GM18873 (cell line): ENCODE data around the gene SERPINA5.
"Not testable (repeated sequence)": the region's sequence is repeated elsewhere in the genome, so short reads cannot be mapped to it uniquely, and the experiment has no call there.

Experiments used
- ATAC-seq: cut with Tn5 transposase; IDR thresholded peaks from one replicate; pipeline ENCODE4 v1.9.1; 2021; ENCODE audit warnings: mild to moderate bottlenecking, moderate library complexity, moderate number of reproducible peaks; ENCODE audit not compliant: unreplicated experiment, low FRiP score

Gene SERPINA5

GRCh38 chr14:94573475-94574277 lies 7.5 kb upstream of the SERPINA5 start:
- ATAC-seq, result no peak

- no peak for ATAC-seq
Observed at GRCh38 chr14:94574336-94574735, 6.9 kb upstream of the SERPINA5 start.

- no peak for ATAC-seq
Observed at GRCh38 chr14:94575730-94576585, 5.3 kb upstream of the SERPINA5 start.

- not testable (repeated sequence) for ATAC-seq
Observed at GRCh38 chr14:94577472-94577871, 3.8 kb upstream of the SERPINA5 start.

GRCh38 chr14:94578712-94579111 lies 2.5 kb upstream of the SERPINA5 start:
- ATAC-seq, result no peak

- ATAC-seq, result no peak
Observed at GRCh38 chr14:94582199-94582750, 1.0 kb downstream of the SERPINA5 start.

DNA sequence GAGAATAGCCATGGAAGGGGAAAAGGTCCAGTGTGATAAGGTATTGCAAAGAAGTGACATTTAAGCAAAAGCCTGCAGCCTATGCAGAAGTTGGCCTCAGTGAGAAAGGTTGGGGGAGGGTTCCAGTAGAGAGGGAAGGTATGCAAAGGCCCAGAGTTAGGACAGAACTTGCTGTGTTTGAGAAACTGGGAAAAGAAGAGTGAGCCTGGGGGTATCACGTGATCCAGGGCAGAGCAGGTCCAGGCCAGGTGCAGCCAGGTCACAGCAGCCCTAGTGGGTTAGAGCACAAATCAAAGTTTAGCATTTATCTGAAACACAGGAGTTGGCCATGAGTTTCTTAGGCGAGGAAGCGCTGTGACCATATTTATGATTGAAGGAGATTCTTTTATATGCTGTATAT lies 1.6 kb downstream of the SERPINA5 start:
- no peak for ATAC-seq

DNA sequence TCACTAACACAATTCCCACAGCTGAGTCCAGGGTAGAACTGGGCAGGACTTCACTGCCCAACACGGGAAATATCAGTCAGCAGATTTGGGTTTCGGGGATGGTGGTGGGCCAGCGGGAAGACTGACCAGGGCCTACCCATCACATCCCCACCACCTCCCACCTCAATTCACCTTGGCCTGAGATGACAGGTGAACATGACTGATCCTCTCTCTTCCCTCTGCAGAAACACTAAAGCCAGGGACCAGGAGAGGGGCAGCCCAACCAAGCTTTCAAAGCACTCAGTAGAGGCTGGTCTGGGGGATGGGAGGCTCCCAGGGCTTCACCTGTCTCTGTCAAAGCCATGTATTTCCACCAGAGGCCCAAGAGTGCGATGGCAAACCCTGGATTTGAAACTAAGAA lies 2.3 kb downstream of the SERPINA5 start:
- no peak for ATAC-seq

GRCh38 chr14:94584591-94585280 lies 3.5 kb downstream of the SERPINA5 start:
- ATAC-seq, result no peak

DNA sequence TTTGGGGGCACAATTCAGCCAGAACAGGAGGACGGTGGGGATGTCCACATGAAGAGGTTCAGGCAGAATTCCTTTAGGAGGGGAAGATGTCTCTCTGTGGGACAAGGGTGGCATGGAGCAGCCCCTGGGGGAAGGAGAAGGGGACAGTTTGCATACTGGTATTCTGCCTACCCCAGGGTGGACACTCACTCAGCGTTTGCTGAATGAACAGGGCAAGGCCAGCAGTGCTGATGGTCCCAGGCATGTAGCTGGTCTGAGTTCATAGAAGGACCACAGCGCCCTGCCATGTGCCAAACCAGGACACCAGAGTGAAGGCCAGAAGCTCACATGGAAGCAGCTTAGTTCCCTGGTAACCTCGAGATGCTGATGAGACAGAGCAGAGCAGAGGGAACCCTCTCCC lies 5.4 kb downstream of the SERPINA5 start:
- ATAC-seq, result no peak

GRCh38 chr14:94588311-94588710 lies 7.1 kb downstream of the SERPINA5 start:
- ATAC-seq, result no peak

- ATAC-seq, result no peak
Observed at GRCh38 chr14:94591073-94591472, 9.8 kb downstream of the SERPINA5 start.

- ATAC-seq, result no peak
Observed at GRCh38 chr14:94591871-94592270, 10.6 kb downstream of the SERPINA5 start.

- no peak for ATAC-seq
Observed at GRCh38 chr14:94592457-94592856, 11.2 kb downstream of the SERPINA5 start.

DNA sequence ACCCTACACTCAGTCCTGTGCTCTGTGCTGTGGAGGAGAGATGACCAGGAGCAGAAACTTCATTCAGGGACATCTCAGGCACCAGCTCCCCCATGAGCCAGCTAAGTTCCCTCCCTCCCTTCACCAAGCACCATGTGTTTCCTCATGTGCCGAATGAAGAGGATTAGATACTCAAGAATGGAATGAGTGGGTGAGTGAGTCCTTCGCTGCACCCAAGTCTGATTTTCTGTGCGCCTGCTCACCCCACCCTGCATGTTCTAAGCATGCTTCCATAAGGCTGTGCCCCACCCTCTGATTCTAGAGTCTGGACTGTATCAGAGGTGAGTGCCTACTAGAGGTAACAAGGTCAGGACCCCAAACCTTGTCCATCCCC lies 12.1 kb downstream of the SERPINA5 start:
- ATAC-seq, result no peak

- no peak for ATAC-seq
Observed at GRCh38 chr14:94593749-94594431, 12.7 kb downstream of the SERPINA5 start.

- ATAC-seq, result no peak
Observed at GRCh38 chr14:94594441-94594840, 13.2 kb downstream of the SERPINA5 start.

DNA sequence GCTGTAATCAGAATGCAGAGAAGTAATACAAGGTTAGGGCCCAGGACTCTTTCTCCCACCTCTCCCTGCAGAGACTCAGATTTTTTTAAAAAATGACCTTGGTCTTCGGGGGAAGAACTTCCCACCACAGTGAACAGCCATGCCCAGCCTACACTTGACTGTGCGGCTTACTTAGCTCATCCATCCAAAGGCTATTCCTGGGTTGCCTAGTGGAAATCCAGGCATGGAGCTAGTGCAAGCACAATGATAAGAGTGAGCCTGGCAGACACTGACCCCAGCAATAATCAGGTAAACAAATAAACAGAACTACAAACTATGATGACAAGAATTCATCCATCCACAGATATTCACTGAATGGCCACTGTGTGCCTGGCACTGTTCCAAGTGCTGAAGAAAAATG lies 14.7 kb downstream of the SERPINA5 start:
- no peak for ATAC-seq

DNA sequence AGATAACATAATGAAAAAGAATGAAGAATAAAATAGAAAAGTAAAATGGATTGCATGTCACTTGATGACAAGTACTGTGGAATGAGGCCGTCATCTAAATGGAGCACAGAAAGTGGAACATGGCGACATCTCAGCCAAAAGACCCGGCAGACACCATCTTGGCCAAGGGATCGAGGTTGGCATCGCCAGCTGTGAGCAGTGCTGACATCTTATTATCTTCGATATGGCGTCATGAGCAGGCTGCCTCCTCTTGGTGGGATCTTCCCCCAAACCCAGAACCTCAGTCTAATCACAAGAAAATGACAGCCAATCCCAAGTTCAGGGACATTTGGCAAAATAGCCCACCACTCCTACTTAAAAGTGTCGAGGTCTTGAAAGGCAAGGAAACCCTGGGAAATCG lies 15.1 kb downstream of the SERPINA5 start:
- ATAC-seq, result no peak

DNA sequence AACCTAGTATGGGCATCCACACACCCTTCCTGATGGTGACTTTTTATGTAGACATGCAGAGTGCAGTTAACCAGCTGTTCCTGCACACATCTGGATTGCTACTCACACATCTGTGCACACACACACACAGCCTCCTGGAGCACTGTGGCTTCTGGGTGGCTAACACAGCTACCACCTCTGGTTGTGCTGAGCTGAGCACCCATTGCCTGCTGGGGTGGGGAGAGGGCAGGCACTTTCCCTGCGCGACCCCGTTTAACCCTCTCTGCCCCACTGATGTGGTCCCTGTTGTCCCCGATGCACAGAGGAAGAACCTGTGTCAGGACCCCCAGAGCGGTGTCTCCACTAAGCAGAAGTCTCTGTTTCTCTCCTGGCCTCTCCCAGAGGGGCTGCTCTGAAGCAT lies 16.6 kb downstream of the SERPINA5 start:
- no peak for ATAC-seq
